GM20000 (cell line): ENCODE data around the gene PREPL.

ENCODE experiments used
- DNase-seq: peaks from one replicate; pipeline ENCODE4 v3.0.0; 2012; ENCODE audit warnings: low spot score
- TF ChIP-seq, protein P1 (sequence below): IDR thresholded peaks from 2 replicates; pipeline ENCODE4 v1.5.1; 2012; ENCODE audit warnings: mild to moderate bottlenecking, control low read depth; ENCODE audit errors: extremely low read depth, missing control alignments

The PREPL gene

DNA sequence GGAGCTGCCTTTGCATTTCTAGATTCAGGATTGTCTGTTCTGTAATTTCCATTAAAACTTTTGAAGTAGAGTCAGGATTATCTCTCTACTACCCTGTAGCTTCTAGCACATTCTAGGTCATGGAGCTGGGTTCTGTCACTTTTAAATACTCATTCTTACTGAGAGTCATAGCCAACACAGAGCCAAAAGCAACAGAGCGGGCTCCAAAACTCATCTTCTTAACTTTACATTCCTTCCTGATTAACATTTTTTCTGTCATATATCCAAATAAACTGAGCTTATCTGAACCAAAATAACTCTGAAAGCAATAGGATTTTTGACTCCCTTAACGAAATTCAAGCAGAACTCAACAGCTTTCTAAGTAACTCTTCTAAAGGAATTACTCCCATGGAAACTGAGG is 12.9 kb downstream of the PREPL start:
- TF ChIP-seq, protein P1, sequence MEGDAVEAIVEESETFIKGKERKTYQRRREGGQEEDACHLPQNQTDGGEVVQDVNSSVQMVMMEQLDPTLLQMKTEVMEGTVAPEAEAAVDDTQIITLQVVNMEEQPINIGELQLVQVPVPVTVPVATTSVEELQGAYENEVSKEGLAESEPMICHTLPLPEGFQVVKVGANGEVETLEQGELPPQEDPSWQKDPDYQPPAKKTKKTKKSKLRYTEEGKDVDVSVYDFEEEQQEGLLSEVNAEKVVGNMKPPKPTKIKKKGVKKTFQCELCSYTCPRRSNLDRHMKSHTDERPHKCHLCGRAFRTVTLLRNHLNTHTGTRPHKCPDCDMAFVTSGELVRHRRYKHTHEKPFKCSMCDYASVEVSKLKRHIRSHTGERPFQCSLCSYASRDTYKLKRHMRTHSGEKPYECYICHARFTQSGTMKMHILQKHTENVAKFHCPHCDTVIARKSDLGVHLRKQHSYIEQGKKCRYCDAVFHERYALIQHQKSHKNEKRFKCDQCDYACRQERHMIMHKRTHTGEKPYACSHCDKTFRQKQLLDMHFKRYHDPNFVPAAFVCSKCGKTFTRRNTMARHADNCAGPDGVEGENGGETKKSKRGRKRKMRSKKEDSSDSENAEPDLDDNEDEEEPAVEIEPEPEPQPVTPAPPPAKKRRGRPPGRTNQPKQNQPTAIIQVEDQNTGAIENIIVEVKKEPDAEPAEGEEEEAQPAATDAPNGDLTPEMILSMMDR: no peak
- no peak for DNase-seq

DNA sequence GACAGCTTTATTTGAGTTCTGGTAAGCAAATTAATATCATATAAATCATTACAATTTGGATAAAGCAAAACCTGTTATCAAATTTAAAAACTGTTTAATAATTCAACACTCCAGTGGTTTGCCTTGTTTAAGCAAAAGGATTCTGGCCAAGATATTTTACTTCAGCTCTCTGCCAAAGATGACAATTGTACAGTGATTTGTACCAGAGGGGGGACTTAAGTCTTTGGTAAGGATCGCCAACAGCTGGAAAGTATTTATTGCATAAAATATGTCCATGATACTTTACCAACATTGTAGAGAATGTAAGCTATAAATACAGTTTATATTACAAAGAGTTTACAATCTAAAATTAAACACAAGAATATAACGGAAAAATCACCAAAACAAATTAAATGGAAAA is 13.8 kb downstream of the PREPL start:
- DNase-seq: no peak
- TF ChIP-seq, protein P1: no peak

GRCh38 chr2:44342854-44343253 is 18.4 kb downstream of the PREPL start:
- TF ChIP-seq, protein P1: peak; percentile 1
- no peak for DNase-seq

- DNase-seq: no peak
- TF ChIP-seq, protein P1: no peak
Observed at GRCh38 chr2:44335806-44336538, 25.3 kb downstream of the PREPL start.

- DNase-seq: no peak
- TF ChIP-seq, protein P1: no peak
Observed at GRCh38 chr2:44333994-44334393, 27.3 kb downstream of the PREPL start.

DNA sequence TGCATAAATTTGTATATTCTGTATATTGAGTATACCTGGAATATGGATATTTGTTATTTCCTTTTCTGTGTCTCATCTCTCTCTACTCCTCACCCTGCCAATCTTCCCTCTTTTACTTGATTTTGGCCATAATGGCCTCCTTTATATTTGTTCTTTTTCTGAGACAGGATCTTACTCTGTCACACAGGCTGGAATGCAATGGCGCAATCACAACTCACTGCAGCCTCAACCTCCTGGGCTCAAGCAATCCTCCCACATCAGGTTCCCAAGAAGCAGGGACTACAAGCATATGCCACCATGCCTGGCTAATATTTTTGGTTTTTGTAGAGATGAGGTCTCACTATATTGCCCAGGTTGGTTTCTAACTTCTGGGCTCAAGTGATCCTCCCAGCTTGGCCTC is 30.5 kb downstream of the PREPL start:
- DNase-seq: no peak
- TF ChIP-seq, protein P1: no peak

- TF ChIP-seq, protein P1: no peak
- DNase-seq: no peak
Observed at GRCh38 chr2:44329343-44329742, 32.0 kb downstream of the PREPL start.
